ENCODE measurements around the gene EIF4EBP2. TPM values are rescaled to one million over a fixed set of nuclear protein-coding genes. Genes with fewer than 3 reads are reported as not detected.

Gene EIF4EBP2
- total and polyA plus RNA-seq, 2 of the 13 experiments (the other 11 are each of a cell fraction or from before 2014, with no cell fraction given) = 16.9 to 22.0 TPM

- TF ChIP-seq PAXIP1 (CRISPR knock-in tag; conservative IDR thresholded peaks at IDR 0.05) (peak; percentile 40; the same call in 1 of the 2 replicates), ZNF569 (CRISPR knock-in tag; IDR thresholded peaks at IDR 0.05; ENCODE audit: borderline replicate concordance) (no peak), MED1 (CRISPR knock-in tag; IDR thresholded peaks at IDR 0.05) (peak; percentile 39), RBM22 (optimal IDR thresholded peaks at IDR 0.05; ENCODE audit: low read length) (peak; percentile 38), PAF1 (CRISPR knock-in tag; IDR thresholded peaks at IDR 0.05) (0 out of 2 replicates have a peak, but pooled peaks have one; percentile 45), THAP11 (CRISPR knock-in tag; IDR thresholded peaks at IDR 0.05) (peak; percentile 37; the same call in 1 of the 2 replicates), FOSL2 (CRISPR knock-in tag; IDR thresholded peaks at IDR 0.05) (peak; percentile 46; the same call in 1 of the 2 replicates), ZNF382 (CRISPR knock-in tag; IDR thresholded peaks at IDR 0.05; ENCODE audit: borderline replicate concordance) (no peak), U2AF2 (IDR thresholded peaks at IDR 0.05; ENCODE audit: low read depth, low read length) (no peak), MAFF (IDR thresholded peaks at IDR 0.05; ENCODE audit: low read depth, low read length) (peak; percentile 98), FOXJ3 (CRISPR knock-in tag; IDR thresholded peaks at IDR 0.05; ENCODE audit: borderline replicate concordance) (peak; percentile 58; the same call in 1 of the 2 replicates)
- TF ChIP-seq, protein P1, sequence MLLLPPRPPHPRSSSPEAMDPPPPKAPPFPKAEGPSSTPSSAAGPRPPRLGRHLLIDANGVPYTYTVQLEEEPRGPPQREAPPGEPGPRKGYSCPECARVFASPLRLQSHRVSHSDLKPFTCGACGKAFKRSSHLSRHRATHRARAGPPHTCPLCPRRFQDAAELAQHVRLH (CRISPR knock-in tag; IDR thresholded peaks at IDR 0.05; ENCODE audit: borderline replicate concordance, low read depth) = 0 out of 2 replicates have a peak, but pooled peaks have one; percentile 18
- TF ChIP-seq, protein P2, sequence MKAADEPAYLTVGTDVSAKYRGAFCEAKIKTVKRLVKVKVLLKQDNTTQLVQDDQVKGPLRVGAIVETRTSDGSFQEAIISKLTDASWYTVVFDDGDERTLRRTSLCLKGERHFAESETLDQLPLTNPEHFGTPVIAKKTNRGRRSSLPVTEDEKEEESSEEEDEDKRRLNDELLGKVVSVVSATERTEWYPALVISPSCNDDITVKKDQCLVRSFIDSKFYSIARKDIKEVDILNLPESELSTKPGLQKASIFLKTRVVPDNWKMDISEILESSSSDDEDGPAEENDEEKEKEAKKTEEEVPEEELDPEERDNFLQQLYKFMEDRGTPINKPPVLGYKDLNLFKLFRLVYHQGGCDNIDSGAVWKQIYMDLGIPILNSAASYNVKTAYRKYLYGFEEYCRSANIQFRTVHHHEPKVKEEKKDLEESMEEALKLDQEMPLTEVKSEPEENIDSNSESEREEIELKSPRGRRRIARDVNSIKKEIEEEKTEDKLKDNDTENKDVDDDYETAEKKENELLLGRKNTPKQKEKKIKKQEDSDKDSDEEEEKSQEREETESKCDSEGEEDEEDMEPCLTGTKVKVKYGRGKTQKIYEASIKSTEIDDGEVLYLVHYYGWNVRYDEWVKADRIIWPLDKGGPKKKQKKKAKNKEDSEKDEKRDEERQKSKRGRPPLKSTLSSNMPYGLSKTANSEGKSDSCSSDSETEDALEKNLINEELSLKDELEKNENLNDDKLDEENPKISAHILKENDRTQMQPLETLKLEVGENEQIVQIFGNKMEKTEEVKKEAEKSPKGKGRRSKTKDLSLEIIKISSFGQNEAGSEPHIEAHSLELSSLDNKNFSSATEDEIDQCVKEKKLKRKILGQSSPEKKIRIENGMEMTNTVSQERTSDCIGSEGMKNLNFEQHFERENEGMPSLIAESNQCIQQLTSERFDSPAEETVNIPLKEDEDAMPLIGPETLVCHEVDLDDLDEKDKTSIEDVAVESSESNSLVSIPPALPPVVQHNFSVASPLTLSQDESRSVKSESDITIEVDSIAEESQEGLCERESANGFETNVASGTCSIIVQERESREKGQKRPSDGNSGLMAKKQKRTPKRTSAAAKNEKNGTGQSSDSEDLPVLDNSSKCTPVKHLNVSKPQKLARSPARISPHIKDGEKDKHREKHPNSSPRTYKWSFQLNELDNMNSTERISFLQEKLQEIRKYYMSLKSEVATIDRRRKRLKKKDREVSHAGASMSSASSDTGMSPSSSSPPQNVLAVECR (CRISPR knock-in tag; IDR thresholded peaks at IDR 0.05; ENCODE audit: borderline replicate concordance) = peak; percentile 63; the same call in 1 of the 2 replicates
- TF ChIP-seq, protein P3, sequence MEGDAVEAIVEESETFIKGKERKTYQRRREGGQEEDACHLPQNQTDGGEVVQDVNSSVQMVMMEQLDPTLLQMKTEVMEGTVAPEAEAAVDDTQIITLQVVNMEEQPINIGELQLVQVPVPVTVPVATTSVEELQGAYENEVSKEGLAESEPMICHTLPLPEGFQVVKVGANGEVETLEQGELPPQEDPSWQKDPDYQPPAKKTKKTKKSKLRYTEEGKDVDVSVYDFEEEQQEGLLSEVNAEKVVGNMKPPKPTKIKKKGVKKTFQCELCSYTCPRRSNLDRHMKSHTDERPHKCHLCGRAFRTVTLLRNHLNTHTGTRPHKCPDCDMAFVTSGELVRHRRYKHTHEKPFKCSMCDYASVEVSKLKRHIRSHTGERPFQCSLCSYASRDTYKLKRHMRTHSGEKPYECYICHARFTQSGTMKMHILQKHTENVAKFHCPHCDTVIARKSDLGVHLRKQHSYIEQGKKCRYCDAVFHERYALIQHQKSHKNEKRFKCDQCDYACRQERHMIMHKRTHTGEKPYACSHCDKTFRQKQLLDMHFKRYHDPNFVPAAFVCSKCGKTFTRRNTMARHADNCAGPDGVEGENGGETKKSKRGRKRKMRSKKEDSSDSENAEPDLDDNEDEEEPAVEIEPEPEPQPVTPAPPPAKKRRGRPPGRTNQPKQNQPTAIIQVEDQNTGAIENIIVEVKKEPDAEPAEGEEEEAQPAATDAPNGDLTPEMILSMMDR (CRISPR knock-in tag; IDR thresholded peaks at IDR 0.05) = peak; percentile 80
- TF ChIP-seq, protein P4, sequence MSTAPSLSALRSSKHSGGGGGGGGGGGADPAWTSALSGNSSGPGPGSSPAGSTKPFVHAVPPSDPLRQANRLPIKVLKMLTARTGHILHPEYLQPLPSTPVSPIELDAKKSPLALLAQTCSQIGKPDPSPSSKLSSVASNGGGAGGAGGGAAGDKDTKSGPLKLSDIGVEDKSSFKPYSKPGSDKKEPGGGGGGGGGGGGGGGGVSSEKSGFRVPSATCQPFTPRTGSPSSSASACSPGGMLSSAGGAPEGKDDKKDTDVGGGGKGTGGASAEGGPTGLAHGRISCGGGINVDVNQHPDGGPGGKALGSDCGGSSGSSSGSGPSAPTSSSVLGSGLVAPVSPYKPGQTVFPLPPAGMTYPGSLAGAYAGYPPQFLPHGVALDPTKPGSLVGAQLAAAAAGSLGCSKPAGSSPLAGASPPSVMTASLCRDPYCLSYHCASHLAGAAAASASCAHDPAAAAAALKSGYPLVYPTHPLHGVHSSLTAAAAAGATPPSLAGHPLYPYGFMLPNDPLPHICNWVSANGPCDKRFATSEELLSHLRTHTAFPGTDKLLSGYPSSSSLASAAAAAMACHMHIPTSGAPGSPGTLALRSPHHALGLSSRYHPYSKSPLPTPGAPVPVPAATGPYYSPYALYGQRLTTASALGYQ (CRISPR knock-in tag; IDR thresholded peaks at IDR 0.05) = 0 out of 2 replicates have a peak, but pooled peaks have one; percentile 28
Observed at GRCh38 chr10:70430493-70431445, 26.8 kb downstream of the EIF4EBP2 start (continued).
